IMR-90 (cell line): Measurements from ENCODE around the gene TK1. TPM values are rescaled to one million over a fixed set of nuclear protein-coding genes. Genes with fewer than 3 reads are reported as not detected.

Experiments
- ATAC-seq: fragments of 200-7000 bp; cut with Tn5 transposase; 2 replicates; pipeline ENCODE4 v1.9.1; 2020; ENCODE audit warnings: low read depth, mild to moderate bottlenecking, moderate library complexity
- BruUV-seq: library from RNA; stranded (reverse); fragments of 400-500 nt; replicated peaks from 2 replicates; lab custom pipeline; 2021; lab: Mats Ljungman, UMichigan
- CTCF ChIA-PET: fragments of 300-600 bp; formaldehyde crosslinking; extraction: SDS; loops from one replicate; lab custom pipeline; 2021; ENCODE audit warnings: antibody characterized with exemption; lab: Yijun Ruan, JAX
- POLR2A ChIA-PET: fragments of 300-600 bp; sonication (Branson Sonifier 250); formaldehyde crosslinking; loops from one replicate; lab custom pipeline; 2022; ENCODE audit warnings: antibody characterized with exemption; ENCODE audit not compliant: unreplicated experiment; lab: Charles Lee
- DNase-seq: peaks from one replicate; pipeline ENCODE4 v3.0.0; 2013
- H2AFZ ChIP-seq: replicated peaks from 2 replicates; pipeline ENCODE3; 2013; ENCODE audit warnings: low read length, mild to moderate bottlenecking; ENCODE audit not compliant: poor library complexity
- H2AK5ac ChIP-seq: 2 replicates; pipeline ENCODE4 v1.6.1; 2013; ENCODE audit warnings: low read depth, low read length, inconsistent platforms
- H2AK9ac ChIP-seq: replicated peaks from 2 replicates; pipeline ENCODE3; 2013; ENCODE audit warnings: mild to moderate bottlenecking, low read depth, low read length, moderate library complexity; ENCODE audit not compliant: poor library complexity
- H2BK120ac ChIP-seq: 2 replicates; pipeline ENCODE4 v1.6.1; 2013; ENCODE audit warnings: low read depth, low read length, inconsistent platforms
- H2BK15ac ChIP-seq: 3 replicates; pipeline ENCODE4 v1.6.1; 2013; ENCODE audit warnings: low read depth, low read length, inconsistent platforms
- H2BK20ac ChIP-seq: 2 replicates; pipeline ENCODE4 v1.6.1; 2013; ENCODE audit warnings: low read depth, mild to moderate bottlenecking, inconsistent platforms, low read length, moderate library complexity
- H2BK5ac ChIP-seq: 2 replicates; pipeline ENCODE4 v1.6.1; 2013; ENCODE audit warnings: mild to moderate bottlenecking, low read depth, low read length, inconsistent platforms; ENCODE audit not compliant: poor library complexity, severe bottlenecking
- H3K14ac ChIP-seq: replicated peaks from 2 replicates; pipeline ENCODE4 v1.6.1; 2013; ENCODE audit warnings: low read depth, low read length, inconsistent platforms
- H3K18ac ChIP-seq: 2 replicates; pipeline ENCODE4 v1.6.1; 2013; ENCODE audit warnings: low read depth, low read length, control low read depth
- H3K23ac ChIP-seq: 2 replicates; pipeline ENCODE4 v1.6.1; 2013; ENCODE audit warnings: low read depth, low read length, inconsistent platforms
- H3K27ac ChIP-seq: 2 replicates; pipeline ENCODE4 v1.5.1; 2013; ENCODE audit warnings: mild to moderate bottlenecking, control low read depth, low read length; ENCODE audit not compliant: insufficient read depth
- H3K27me3 ChIP-seq: 2 replicates; pipeline ENCODE4 v1.6.1; 2013; ENCODE audit warnings: low read length; ENCODE audit not compliant: control insufficient read depth, insufficient read depth
- H3K36me3 ChIP-seq: 2 replicates; pipeline ENCODE4 v1.6.1; 2013; ENCODE audit warnings: low read length, mixed read lengths; ENCODE audit not compliant: control insufficient read depth, insufficient read depth
- H3K4ac ChIP-seq: 2 replicates; pipeline ENCODE4 v1.6.1; 2013; ENCODE audit warnings: low read depth, low read length, inconsistent platforms
- H3K4me1 ChIP-seq: 2 replicates; pipeline ENCODE4 v1.6.1; 2013; ENCODE audit warnings: low read length, mixed read lengths; ENCODE audit not compliant: control insufficient read depth, insufficient read depth
- H3K4me2 ChIP-seq: 2 replicates; pipeline ENCODE4 v1.6.1; 2013; ENCODE audit warnings: low read depth, mild to moderate bottlenecking, control low read depth, low read length, moderate library complexity
- H3K4me3 ChIP-seq: 2 replicates; pipeline ENCODE4 v1.5.1; 2013; ENCODE audit warnings: low read depth, mild to moderate bottlenecking, control low read depth, low read length, moderate library complexity; ENCODE audit not compliant: insufficient read depth
- H3K56ac ChIP-seq: 2 replicates; pipeline ENCODE4 v1.6.1; 2013; ENCODE audit warnings: low read length, inconsistent platforms; ENCODE audit not compliant: insufficient read depth; ENCODE audit errors: extremely low read depth
- H3K79me1 ChIP-seq, 2 experiments: 2 replicates each; pipeline ENCODE4 v1.6.1; 2013; ENCODE audit warnings: low read length in 2 of 2, inconsistent platforms in 1 of 2, low read depth in 1 of 2
- H3K9ac ChIP-seq: 2 replicates; pipeline ENCODE4 v1.6.1; 2013; ENCODE audit warnings: low read depth, low read length, control low read depth
- H3K9me1 ChIP-seq: 2 replicates; pipeline ENCODE4 v1.6.1; 2013; ENCODE audit warnings: low read length, inconsistent platforms; ENCODE audit not compliant: insufficient read depth
- H3K9me3 ChIP-seq: 2 replicates; pipeline ENCODE4 v1.6.1; 2013; ENCODE audit warnings: low read length; ENCODE audit not compliant: control insufficient read depth, insufficient read depth
- H4K20me1 ChIP-seq: 2 replicates; pipeline ENCODE4 v1.6.1; 2013; ENCODE audit warnings: low read length, inconsistent platforms; ENCODE audit not compliant: insufficient read depth
- H4K5ac ChIP-seq: 2 replicates; pipeline ENCODE4 v1.6.1; 2013; ENCODE audit warnings: mild to moderate bottlenecking, low read depth, low read length, control low read depth
- H4K8ac ChIP-seq, 2 experiments: 2 replicates each; pipeline ENCODE4 v1.6.1; 2013; ENCODE audit warnings: low read depth in 2 of 2, low read length in 2 of 2, control low read depth in 1 of 2, inconsistent platforms in 1 of 2
- H4K91ac ChIP-seq: 2 replicates; pipeline ENCODE4 v1.6.1; 2013; ENCODE audit warnings: low read depth, low read length, inconsistent platforms; ENCODE audit not compliant: insufficient read depth
- CHD1 ChIP-seq: IDR thresholded peaks from 2 replicates; pipeline ENCODE4 v1.6.1; 2012; ENCODE audit warnings: low read depth, low read length, improper control_type of control experiment
- FOS ChIP-seq: fragments of 150-350 bp; IDR thresholded peaks from 2 replicates; pipeline ENCODE4 v1.6.1; 2016; ENCODE audit warnings: low read depth, low read length
- MAZ ChIP-seq: IDR thresholded peaks from 2 replicates; pipeline ENCODE4 v1.6.1; 2012; ENCODE audit warnings: low read depth, mild to moderate bottlenecking, low read length, improper control_type of control experiment, moderate library complexity, borderline replicate concordance
- RAD21 ChIP-seq: IDR thresholded peaks from 2 replicates; pipeline ENCODE4 v1.6.1; 2012; ENCODE audit warnings: low read length, improper control_type of control experiment
- WGBS, 2 experiments: methylation state at CpG; one replicate each; pipeline versions ENCODE4 v1.1.5 to v1.1.7; 2013; ENCODE audit warnings: missing lambda C conversion rate in 2 of 2; ENCODE audit not compliant: insufficient read length in 1 of 2; ENCODE audit errors: extremely low coverage in 2 of 2; 5-methylcytosine and 5-hydroxymethylcytosine counted together
- dilution Hi-C: fragments of 300-500 bp; cut with HindIII; formaldehyde crosslinking; loops from one replicate; pipeline ENCODE4 v1.14.3; 2018; ENCODE audit warnings: low sequenced_read_pairs; ENCODE audit not compliant: unreplicated experiment
- in situ Hi-C: fragments of 300-500 bp; cut with MboI; formaldehyde crosslinking; loops from 3 replicates; pipeline ENCODE4 v1.14.3; 2019; ENCODE audit warnings: low sequenced_read_pairs, inconsistent platforms, mixed read lengths
- intact Hi-C: fragments of 100-400 bp; cut with micrococcal nuclease; formaldehyde crosslinking; loops from 2 replicates; pipeline ENCODE4 v1.10.0; 2022
- polyA plus RNA-seq, 3 experiments: library from polyadenylated mRNA; depleted of rRNA; stranded (reverse); fragments of >200 nt; gene quantifications; 2 replicates each; pipeline ENCODE4 v1.2.3, GENCODE V29; 2012; ENCODE audit warnings: low replicate concordance in 1 of 3
- total RNA-seq: library from RNA; depleted of rRNA; stranded (reverse); fragments of >200 nt; gene quantifications from 2 replicates; pipeline ENCODE4 v1.2.3, GENCODE V29; 2012

The TK1 gene
- total and polyA plus RNA-seq, 2 of the 4 experiments (the other 2 are of a cell fraction), result 150 to 219 TPM

DNA sequence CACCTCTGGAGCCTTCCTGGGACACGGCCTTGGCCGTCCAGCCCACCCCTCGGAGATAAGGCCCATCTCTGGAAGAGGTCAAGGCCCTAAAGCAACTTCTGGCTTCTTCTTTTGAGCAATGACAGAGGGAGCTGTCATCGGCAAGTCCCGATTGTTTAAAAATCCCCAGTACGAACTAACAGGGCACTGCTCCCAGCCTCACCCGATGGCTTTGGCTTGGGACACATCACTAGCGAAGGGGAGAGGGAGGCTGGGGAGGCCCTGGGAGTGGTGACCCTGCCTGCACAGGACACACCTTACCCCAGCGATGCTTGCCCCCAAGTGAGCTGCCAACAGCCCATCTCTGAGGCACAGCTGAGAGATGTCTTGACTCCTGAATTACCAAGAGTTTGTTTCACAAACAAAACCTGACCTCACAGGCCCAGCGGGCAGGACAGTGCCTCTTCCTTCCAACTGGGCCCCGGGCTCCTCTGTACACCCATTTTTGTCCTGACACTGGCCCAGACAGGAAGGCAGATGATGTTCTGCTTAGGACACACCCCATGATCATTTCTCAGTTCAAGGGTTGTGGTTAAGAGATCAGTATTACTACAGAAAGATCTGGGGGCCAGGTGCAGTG, 13.6 kb downstream of the TK1 start (continued):
- TF ChIP-seq RAD21, result no peak
- no peak for TF ChIP-seq CHD1

GRCh38 chr17:78172249-78173051, 14.4 kb downstream of the TK1 start:
- Histone ChIP-seq H2AK5ac (peak overlapping the region; percentile 7; the same call in 1 of the 2 replicates), H2BK5ac (peak overlapping the region; percentile 0), H3K27me3 (no peaks in the 10 kb centered on the region), H3K36me3 (no peaks in the 10 kb centered on the region), H2AK9ac (peak overlapping the region; percentile 72), H2BK120ac (peak overlapping the region; percentile 23; the same call in 1 of the 2 replicates), H2BK15ac (no peak overlapping the region; the same call in 2 of the 3 replicates), H4K5ac (no peak overlapping the region), H3K4me2 (peak overlapping the region; percentile 12; the same call in 1 of the 2 replicates), H3K27ac (no peak overlapping the region), H4K20me1 (peaks cover 6% of the 10 kb centered on the region; the same call in 1 of the 2 replicates), H3K14ac (no peak overlapping the region), H3K23ac (no peak overlapping the region), H2AFZ (peak overlapping the region; percentile 18), H3K79me1 (peaks cover 0 to 33% of the 10 kb centered on the region in 2 experiments; a peak in 2 of 4 replicates), H3K9ac (no peak overlapping the region), H3K4ac (peak overlapping the region; percentile 30; the same call in 1 of the 2 replicates), H3K9me3 (no peaks in the 10 kb centered on the region), H3K18ac (no peak overlapping the region), H3K4me3 (no peak overlapping the region), H4K8ac (peak overlapping the region in 1 of 2 experiments; percentile 4; a peak in 1 of 4 replicates), H3K9me1 (peaks cover 8% of the 10 kb centered on the region; the same call in 1 of the 2 replicates), H2BK20ac (0 out of 2 replicates have a peak overlapping the region, but pooled peaks have one; percentile 36), H3K4me1 (peaks cover 13% of the 10 kb centered on the region), H4K91ac (0 out of 2 replicates have a peak overlapping the region, but pooled peaks have one; percentile 23), H3K56ac (no peak overlapping the region)
- no peak for TF ChIP-seq FOS
- TF ChIP-seq MAZ, result peak; percentile 49; the same call in 1 of the 2 replicates
- no TSS peak for BruUV-seq
- DNase-seq (peak; percentile 49), ATAC-seq (peak; percentile 44)
- WGBS, 2 experiments, result 56% methylated on average over 4 of the region's 19 CpGs; no CpG with 5 or more reads in 1 of the 2 experiments
- in situ Hi-C loops, result no loop called here
- ChIA-PET POLR2A (no interaction called here), CTCF (no interaction called here)
- dilution Hi-C loops, result no loop called here
- intact Hi-C loops, result no loop called here
